Thyroid gland (tissue), 4 donors: ENCODE measurements around the gene OXSR1. TPM values are rescaled to one million over a fixed set of nuclear protein-coding genes. Genes with fewer than 3 reads are reported as not detected.

Experiments used
- DNase-seq, 2 donors: peaks; one replicate each; pipeline ENCODE4 v3.0.0-alpha.2; 2019
- H3K27ac ChIP-seq, 3 donors: fragments of 200-600 bp; sonication (generic); 1 replicate in 2 of 3; 2 replicates in 1 of 3; pipeline ENCODE4 v1.5.1; 2016 to 2019; ENCODE audit warnings: mild to moderate bottlenecking in 1 of 3, moderate library complexity in 1 of 3
- H3K27me3 ChIP-seq: fragments of 200-600 bp; sonication (generic); one replicate; pipeline ENCODE4 v1.5.1; 2019
- H3K36me3 ChIP-seq, 2 donors: fragments of 200-600 bp; sonication (generic); one replicate each; pipeline ENCODE4 v1.5.1; 2016 to 2019
- H3K4me1 ChIP-seq, 2 donors: fragments of 200-600 bp; sonication (generic); one replicate each; pipeline ENCODE4 v1.5.1; 2017 to 2019
- H3K4me3 ChIP-seq, 3 donors: fragments of 200-600 bp; sonication (generic); replicated peaks in 1 of 3; 1 replicate in 2 of 3; 2 replicates in 1 of 3; pipeline ENCODE4 v1.5.1; 2016; ENCODE audit warnings: mild to moderate bottlenecking in 1 of 3
- H3K9me3 ChIP-seq: fragments of 200-600 bp; sonication (generic); one replicate; pipeline ENCODE4 v1.5.1; 2017
- CTCF ChIP-seq, 6 experiments: fragments of 200-600 bp in 3 of 6; fragments of 450-650 bp in 3 of 6; sonication (generic) in 3 of 6; IDR thresholded peaks; one replicate each; pipeline ENCODE4 v1.5.1; 2016 to 2019; ENCODE audit warnings: antibody characterized with exemption in 6 of 6, mild to moderate bottlenecking in 2 of 6, inconsistent platforms in 1 of 6, moderate library complexity in 1 of 6
- POLR2A ChIP-seq, 2 donors: fragments of 450-650 bp; IDR thresholded peaks; one replicate each; pipeline ENCODE4 v1.6.1; 2017; ENCODE audit warnings: antibody characterized with exemption in 2 of 2, mild to moderate bottlenecking in 2 of 2, moderate library complexity in 1 of 2
- WGBS, 2 donors: methylation state at CpG; one replicate each; pipeline ENCODE4 v1.1.5; 2017; 5-methylcytosine and 5-hydroxymethylcytosine counted together
- intact Hi-C: fragments of 100-400 bp; cut with DNase I; formaldehyde crosslinking; loops from one replicate; pipeline ENCODE4 v1.15.1; 2023
- total RNA-seq, 4 donors: library from RNA; depleted of rRNA; stranded (reverse); fragments of >200 nt; gene quantifications; one replicate each; pipeline ENCODE4 v1.2.3, GENCODE V29; 2016

Gene OXSR1
- total RNA-seq, 4 donors from 2014 or later, result 32.0 to 40.5 (median 37.9) TPM

GRCh38 chr3:38170722-38171121 is 5.4 kb downstream of the OXSR1 start:
- Histone ChIP-seq H3K27ac (no peak overlapping the region), H3K27me3 (no peaks in the 10 kb centered on the region), H3K4me3 (no peak overlapping the region), H3K9me3 (no peaks in the 10 kb centered on the region), H3K4me1 (peaks cover 11 to 13% of the 10 kb centered on the region in 2 donors), H3K36me3 (no peaks in the 10 kb centered on the region)
- intact Hi-C loops, result no loop called here
- TF ChIP-seq CTCF (IDR thresholded peaks at IDR 0.05), result no peak
- no peak for TF ChIP-seq POLR2A (IDR thresholded peaks at IDR 0.05)
- no peak for DNase-seq
- WGBS, 2 donors, result 89 to 97% methylated on average over 4 of the region's 4 CpGs

- no peak for DNase-seq
- Histone ChIP-seq H3K4me3 (no peak overlapping the region), H3K4me1 (peaks cover 4 to 10% of the 10 kb centered on the region in 2 donors), H3K27me3 (no peaks in the 10 kb centered on the region), H3K27ac (no peak overlapping the region), H3K36me3 (no peaks in the 10 kb centered on the region), H3K9me3 (no peaks in the 10 kb centered on the region)
- no peak for TF ChIP-seq CTCF (IDR thresholded peaks at IDR 0.05)
- TF ChIP-seq POLR2A (IDR thresholded peaks at IDR 0.05), result no peak
- WGBS, 2 donors, result 89 to 91% methylated on average over 2 of the region's 2 CpGs
- intact Hi-C loops, result no loop called here
Measured at GRCh38 chr3:38171622-38172021, 6.3 kb downstream of the OXSR1 start.

GRCh38 chr3:38173834-38174418 is 8.6 kb downstream of the OXSR1 start:
- intact Hi-C loops, result no loop called here
- Histone ChIP-seq H3K4me1 (peaks cover 0 to 6% of the 10 kb centered on the region in 2 donors), H3K27me3 (no peaks in the 10 kb centered on the region), H3K27ac (no peak overlapping the region), H3K9me3 (no peaks in the 10 kb centered on the region), H3K4me3 (no peak overlapping the region), H3K36me3 (no peaks in the 10 kb centered on the region)
- TF ChIP-seq CTCF (IDR thresholded peaks at IDR 0.05), result no peak
- WGBS, 2 donors, result 82 to 87% methylated on average over 5 of the region's 5 CpGs
- no peak for DNase-seq

GRCh38 chr3:38177181-38177580 is 11.8 kb downstream of the OXSR1 start:
- 66 to 72% methylated on average over 2 of the region's 2 CpGs for WGBS, 2 donors
- Histone ChIP-seq H3K27ac (no peak overlapping the region), H3K36me3 (no peaks in the 10 kb centered on the region), H3K27me3 (no peaks in the 10 kb centered on the region), H3K9me3 (no peaks in the 10 kb centered on the region), H3K4me3 (no peak overlapping the region), H3K4me1 (peaks cover 2 to 8% of the 10 kb centered on the region in 2 donors)
- TF ChIP-seq POLR2A (IDR thresholded peaks at IDR 0.05) (no peak), CTCF (IDR thresholded peaks at IDR 0.05) (no peak)
- intact Hi-C loops, result loop anchor here (5.0 kb wide), 1 partner anchor 35 kb away; no protein-coding TSS in a partner anchor
- DNase-seq, result no peak

- intact Hi-C loops, result no loop called here
- peaks cover 0 to 7% of the 10 kb centered on the region in 2 donors for H3K36me3 ChIP-seq
- H3K9me3 ChIP-seq, result no peaks in the 10 kb centered on the region
- H3K4me1 ChIP-seq, result peaks cover 10% of the 10 kb centered on the region in 2 donors
- no peaks in the 10 kb centered on the region for H3K27me3 ChIP-seq
- TF ChIP-seq CTCF (IDR thresholded peaks at IDR 0.05) (no peak), POLR2A (IDR thresholded peaks at IDR 0.05) (no peak)
- H3K27ac ChIP-seq, result no peak overlapping the region
- no peak for DNase-seq
- 96 to 98% methylated on average over 1 of the region's 1 CpG for WGBS, 2 donors
- no peak overlapping the region for H3K4me3 ChIP-seq
Measured at GRCh38 chr3:38186781-38187180, 21.4 kb downstream of the OXSR1 start.
